Measurements from ENCODE around the gene NF1.

Gene NF1

DNA sequence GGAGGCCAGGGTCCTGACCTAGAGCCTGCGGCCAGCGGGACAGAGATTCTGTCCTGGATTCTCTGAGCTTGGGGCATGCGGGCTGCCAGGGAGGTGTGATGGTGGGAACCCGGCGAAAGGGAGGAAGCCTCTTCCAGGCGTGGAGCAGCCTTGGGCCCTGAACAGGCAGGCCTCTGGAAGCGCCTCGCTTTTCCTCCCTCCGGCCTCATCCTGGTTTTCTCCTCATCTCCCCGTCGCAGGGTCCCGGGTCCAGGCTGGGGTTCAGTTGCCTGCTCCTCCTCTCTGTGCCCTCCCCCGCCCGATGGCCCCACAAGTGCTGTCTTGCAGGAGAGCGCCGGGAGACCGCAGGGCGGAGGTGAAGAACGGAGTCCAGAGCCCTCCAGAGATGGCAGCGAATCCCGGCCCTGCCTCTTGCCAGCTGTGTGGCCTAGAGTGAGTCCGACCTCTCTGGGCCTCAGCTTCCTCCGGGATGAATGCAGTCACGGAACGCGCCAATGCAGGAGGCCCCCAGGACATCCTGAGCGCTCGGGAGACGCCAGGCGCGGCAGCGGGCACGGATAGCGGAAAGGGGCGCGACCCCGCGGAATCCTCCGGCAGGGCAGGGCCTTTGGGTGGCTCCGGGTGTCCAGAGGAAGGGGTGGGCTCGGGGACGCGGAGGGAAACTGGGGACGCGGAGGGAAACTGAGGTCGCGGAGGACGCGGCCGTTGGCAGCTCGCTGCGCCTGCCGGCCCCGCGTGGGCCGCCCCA lies 296.1 kb downstream of the NF1 start:
- no peak for DNase-seq

DNA sequence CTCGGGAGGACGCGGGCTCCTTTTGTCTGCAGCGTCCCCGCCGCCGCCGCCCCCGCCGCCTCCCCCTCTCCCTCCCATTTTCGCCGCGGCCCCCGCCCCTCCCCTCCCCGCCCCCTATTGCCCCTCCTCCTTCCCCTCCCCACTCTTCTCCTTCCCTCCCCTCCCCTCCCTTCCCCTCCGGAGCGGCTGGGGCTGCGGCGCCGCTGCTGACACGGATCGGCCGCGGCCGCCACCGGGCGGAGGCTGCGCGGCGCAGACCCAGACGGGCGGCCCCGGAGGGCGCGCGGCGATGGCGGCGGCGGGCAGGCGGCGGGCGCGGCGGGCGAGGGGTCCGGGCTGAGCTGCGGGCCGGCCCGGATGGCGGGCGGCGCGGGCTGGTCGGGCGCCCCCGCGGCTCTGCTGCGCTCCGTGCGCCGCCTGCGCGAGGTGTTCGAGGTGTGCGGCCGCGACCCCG lies 296.7 kb downstream of the NF1 start, which contains the start of gene RAB11FIP4:
Gene RAB11FIP4 (plus strand): TSS at position 180 of the 454 bp plus-strand sequence. CDS start 178 bp downstream, at position 358.
- DNase-seq, result no peak

DNA sequence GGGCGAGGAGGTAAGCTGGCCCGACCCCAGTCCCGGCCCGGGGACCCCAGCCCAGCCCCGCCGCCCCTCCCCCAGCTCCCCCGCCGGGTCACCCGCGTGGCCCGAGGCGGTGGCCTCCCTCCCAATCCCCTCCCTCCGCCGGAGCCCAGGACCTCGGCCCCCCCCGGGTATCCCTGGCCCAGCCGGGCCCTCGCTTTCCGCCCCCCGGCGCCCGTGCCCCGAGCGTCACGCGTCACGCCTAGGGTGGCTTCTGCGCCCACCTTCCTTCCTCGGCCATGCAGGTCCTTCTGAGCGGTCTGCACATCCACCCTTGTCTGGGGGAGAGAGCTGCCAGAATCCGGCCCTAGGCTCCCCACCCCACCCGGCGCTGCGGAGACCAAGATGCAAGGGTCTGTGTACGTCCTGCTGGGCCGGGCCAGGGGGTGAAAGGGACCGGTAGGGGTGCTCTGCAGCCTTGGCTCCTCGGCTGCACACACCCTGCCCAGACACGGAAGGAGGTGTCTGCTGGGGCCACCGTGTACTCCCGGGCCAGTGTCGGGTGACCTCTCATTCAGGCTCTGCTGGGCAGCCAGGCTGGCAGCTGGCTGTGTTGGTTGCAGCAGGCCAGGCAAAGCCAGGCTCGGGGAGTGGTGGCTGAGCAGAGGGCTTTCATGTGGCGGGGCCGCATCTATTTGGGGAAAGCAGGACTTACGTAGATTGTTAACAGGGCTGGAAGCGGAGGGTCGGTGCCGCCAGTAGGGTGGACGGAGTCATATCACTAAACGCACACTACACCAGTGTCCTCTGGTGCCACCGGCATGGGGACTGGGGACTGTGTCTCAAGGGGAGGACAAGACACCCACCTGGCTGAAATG lies 297.5 kb downstream of the NF1 start:
- DNase-seq, result no peak

DNA sequence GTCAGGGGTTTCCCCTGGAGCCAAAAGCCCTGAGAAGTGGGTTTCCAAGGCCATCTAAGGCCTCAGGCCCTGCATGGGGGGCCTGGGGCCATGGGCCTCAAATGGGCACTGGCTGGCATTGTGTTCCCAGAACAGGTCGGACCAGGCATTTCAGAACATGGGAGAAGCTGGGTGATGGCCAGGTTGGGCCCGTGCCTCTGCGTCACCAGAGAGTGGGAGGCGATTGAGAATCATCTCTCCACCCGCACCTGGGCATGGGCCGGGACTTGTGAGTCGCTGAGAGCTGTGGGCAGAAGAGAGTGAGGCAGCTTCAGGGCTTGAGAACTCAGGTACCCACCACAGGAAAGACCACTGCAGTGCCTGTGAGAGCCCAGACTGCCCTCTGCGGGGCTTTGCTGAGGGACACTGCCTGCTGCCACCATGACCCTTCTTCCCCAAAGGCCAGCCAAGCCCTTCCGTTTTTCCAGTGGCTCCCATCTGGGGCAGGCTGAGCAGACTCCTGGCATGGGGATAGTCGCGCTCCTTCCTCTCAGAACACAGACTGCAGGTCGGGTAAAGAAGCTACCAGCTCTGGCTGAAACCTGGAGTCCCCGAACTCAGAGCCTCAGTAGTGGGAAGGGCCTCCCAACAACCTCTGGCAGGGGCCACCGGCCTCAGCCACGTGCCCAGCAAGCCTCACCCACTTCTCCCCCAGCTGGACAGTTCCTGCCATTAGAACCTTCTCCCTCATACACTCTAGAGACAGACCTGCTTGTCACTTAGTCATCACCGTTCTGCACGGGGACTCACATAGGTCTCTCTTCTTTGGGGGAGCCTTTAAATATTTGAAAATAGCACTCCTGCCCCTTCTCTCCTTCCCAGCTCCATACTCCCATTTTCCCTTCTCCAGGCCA lies 298.3 kb downstream of the NF1 start:
- no peak for DNase-seq

DNA sequence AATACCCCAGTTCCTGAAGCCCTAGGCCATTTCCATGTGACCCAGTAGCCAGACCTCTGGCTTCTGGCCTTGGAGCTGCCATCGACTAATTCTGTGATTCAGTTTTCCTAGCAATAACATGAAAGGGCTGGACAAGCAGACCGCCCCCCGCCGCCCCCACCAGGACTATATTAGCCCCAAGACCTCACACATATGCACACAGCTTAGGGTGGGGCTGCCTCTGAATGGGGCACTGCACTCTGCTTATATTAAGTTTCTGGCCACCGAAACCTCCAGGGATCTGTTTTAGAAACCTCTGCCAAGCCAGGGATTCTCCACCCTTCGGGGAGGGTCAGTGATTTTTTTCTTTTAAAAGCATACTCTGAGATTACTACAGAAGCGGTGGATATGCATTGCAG lies 299.0 kb downstream of the NF1 start:
- DNase-seq, result no peak

DNA sequence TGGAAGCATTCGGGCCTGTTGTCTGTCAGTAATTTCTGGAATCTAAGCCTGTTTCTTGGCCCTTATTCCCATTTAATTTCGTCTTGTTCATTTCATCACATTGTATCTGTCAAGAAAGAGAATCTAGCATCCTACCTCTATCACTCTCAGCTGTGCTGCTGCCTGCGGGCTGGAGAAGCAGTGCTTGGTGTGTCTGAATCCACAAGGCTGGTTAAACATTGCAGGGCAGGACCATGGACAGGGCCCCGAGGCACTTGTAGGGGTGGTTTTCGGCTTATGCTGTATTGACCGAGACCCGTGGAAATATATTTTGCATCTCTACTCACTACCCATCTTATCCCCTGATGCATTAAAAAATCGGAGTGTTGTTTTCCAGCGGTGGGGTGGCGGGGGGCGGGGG lies 299.8 kb downstream of the NF1 start:
- no peak for DNase-seq

DNA sequence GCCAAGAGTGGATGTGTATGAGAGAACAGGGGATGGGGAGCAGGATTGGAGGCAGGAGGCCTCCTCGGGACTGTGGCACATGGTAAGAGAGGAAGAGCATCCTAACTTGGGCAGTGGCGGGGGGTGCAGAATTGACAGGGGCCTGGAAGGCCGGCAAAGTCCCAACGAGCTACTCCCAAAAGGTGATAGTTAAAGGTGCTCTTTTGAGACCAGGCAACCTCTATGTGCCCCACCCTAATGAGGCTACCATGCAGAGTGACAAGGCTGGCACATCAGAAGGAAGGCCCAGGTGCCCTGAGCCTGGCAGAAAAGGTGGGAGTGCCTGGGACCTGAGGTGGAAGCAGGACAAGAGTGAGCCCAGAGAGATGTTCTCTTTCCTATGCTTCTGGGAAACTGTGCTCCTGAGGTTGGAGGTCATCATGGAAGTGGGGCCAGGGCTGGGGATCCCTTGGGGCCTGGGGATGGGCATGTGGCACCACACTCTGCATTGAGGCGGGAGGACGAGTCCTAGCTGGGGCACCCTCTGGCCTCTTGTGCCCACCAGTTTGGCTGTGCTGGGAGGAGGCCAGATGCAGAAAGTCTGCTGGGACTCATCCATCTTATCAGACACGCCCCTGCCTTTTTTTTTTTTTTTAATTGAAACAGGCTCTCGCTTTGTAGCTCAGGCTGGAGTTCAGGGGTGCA lies 302.6 kb downstream of the NF1 start:
- DNase-seq, result no peak

DNA sequence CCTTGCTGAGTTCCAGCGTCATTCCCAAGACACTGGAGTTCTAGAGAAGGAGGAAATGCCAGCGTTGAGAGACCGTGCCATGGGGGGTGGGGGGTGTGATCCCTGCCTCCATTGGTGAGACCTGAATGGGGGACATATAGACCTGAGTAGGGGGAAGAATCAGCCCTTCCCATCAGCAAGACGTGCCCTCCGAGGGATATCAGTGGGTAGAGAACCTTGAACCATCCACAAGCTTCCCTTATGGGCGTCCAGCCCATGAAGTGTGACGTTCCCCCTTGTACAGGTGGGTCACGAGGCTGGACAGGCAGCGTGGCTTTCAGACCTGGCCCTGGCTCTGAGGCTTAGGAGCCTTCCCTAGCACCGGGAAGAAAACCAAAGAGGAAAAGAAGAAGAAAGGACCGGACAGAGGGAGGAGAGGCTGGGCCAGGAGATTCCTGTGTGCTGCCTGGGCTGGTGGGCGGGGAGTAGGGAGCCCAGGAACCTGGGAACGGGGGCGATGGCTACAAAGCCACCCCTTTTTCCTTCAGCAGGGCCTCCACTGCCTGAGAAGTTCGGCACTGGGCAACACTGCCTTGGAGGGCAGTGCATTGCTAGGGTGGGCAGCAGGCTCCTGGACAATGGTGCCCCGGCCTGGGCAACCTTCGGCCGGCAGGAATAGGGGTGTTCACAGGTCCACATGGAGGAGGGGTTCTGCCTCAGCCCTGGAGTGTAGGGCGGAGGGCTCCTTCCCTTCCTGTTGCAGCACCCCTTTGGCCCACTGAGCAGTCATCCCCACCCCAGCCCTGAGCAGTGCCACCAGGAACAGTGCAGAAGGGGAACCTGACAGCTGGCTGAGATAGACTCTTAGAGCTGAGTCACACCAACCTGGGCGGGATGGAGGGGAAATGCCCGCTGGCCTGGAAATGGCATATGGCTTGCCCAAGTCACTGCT lies 303.9 kb downstream of the NF1 start:
- DNase-seq, result no peak

DNA sequence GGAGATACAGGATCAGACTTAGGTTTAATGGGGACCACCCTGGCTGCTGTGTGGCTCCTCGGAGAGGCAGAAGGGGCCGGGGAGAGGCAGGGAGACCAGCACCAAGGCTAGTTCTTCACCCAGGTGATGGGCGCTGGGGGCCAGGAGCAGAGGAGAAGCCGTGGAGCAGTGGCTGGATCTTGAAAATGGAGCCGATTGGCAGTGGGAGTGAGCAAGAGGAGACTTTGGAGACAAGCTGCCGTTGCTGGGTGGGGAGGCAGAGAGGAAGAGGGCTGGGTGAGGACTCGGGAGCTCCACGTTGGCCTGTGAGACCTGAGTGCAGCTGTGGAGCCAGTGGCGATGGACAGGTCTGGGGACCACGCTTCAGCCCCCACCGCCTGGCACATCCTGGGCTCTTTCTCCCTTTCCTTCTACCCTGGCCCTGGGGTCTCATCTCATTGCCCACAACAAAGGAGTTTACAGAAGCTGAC lies 305.7 kb downstream of the NF1 start:
- no peak for DNase-seq

DNA sequence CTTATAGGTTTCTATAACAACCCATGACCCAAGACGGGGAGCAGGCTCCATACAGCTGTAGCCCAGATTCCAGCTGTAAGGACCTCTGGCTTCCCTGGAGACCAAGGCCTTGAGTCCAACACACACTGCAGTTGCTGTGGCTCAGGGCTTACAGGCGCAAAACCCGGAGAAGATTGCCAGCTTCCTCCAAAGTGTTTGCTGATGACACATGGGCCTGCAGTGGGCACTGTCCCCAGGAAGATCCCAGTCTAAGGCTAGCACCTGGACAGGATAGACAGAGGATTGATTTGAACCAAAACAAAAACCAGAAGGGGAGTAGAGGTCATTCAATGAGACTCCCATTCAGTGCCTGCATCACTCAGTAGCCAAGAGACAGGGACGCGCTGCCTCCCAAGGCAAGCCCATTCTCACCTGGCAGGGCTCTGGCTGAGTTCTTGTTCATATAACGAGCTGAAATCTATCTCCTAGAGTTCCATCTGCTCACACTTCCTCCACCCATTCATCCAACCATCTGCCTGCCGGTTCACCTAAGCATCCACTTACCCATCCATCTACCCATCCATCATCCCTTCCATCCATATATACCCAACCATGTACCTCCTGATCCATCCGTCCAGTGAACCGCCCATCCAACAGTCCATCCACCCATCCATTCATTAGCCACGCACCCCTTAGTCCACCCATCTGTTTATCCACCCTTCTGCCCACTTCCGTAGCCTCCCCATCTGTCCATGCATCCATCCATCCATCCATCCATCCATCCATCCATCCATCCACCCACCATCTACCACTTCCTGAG lies 306.9 kb downstream of the NF1 start:
- DNase-seq, result no peak

DNA sequence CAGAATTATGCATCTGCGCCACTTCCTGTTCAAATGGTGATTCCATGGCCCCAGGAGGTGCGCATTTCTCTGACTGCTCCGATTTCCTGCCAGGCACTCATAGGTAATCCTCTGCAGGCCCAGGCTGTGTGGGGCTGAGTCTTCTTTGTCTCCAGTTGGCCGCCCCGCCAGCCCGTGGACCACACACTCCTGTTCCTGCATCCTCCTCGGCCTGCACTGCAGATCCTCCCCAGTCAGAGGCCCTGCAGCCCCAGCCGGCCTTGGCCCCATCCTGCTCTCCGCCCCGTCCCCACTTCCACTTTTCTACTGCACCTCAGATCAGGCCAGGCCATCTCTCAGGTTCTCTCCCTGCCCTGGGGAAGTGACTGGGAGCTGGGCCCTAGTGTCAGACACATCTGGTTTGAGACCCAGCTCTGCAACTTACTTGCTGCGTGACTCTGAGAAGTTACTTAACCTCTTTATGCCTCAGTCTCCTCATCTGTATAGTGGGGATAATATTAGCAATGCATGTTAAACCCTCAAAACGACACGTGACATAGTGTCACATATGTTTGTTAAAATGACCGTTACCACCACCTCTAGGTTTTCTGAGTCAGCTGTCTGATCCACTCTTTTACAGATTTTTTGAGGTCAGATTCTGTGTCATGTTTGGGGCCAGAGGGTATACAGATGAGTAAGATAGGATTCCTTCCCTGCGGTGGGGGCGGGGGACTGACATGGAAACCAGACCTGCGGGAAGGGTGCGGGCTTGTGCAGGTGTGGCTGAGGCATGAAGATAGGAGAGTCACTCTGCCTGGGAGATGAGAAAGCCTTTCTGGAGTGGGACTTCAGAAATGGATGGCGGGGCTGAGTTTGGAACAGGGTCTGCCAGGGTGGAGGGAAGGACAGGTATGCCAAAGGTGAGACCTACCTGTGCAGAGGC lies 309.5 kb downstream of the NF1 start:
- DNase-seq, result no peak

DNA sequence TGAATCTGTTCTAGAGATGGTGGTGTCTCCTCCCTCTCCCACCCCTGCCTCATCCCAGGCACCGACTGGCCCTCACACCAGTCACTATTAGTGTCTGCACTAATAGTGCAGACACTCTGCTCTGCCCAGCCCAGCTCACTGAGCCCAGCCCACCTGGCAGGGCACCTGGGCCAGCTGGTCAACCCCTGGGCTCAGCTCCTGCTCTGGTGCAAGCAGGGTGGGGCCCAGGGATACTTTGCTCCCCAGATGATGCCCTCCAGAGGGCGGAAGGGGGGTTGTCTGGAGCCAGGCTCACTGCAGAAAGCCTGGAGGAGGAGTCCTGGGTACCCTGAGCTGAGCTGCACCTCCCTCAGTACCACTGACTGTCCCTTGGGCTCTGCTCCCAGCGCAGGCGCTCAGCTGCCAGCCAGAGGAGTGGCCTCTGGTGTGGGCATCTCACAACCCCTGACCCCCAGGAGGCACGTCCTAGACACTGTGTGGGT lies 311.2 kb downstream of the NF1 start:
- no peak for DNase-seq

DNA sequence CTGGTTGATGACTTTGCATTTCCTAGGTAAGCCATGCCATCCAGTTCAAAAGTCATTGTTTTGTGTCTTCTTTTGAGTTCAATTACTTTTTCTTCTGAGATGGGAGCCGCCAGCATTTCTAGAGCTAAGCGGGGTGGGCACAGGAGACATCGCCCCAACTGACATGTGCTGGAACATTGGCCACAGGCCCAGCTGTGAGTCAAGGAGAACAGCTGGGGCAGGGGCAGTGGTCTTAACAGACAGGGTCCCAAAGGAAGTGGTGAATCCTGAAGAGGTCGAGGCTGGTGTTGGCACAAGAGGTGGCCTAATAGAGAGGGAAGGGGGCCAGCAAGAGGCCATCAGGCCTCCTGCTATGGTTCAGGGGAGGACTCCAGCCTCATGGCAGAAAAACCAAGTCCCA lies 313.8 kb downstream of the NF1 start:
- DNase-seq, result peak; percentile 21

DNA sequence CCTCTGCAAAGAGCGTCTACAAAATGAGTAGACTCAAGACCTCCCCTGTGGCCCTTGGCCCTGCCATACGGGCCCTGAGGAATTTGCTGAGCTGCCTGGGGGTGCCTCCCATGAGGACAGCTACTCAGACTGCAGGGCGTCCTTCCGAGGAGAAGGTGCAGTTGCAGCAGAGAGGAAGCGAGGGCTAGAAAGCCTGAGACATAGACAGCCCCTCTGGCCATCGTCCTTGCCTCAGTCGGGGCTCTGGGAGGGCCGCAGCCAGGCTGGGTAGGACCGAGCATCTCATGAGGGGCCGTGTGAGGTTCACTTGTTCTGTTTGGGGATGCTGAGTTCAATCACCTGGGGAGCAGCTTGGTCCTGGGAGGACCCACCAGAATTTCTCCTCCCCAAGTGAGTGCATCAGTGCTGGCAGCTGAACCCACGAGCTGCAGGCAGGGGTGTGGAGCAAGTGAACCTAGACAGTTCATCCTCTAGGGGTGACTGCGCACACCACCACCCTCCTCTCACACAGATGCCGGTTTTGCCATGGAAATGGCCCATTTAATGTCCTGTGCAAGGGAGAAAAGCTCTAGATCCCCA lies 317.0 kb downstream of the NF1 start:
- DNase-seq, result peak; percentile 36

DNA sequence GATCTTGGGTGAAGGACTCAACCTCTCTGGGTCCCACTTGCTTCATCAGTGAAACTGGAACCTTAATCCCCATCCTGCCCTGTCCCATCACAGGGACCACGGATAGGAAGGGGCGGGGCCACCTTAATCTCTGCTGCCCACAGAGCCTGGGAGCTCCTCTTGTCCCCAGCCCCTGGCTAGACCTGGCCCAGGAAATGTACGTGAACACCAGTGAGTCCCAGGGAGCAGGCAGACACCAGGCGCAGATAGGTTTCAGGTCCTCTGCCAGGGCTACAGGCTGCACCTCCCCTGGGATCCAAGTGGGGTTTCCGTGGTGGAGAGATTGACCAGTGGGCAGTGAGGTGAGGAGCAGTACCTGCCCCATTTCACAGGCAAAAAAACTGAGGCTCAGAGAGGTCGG lies 317.7 kb downstream of the NF1 start:
- DNase-seq, result peak; percentile 58

DNA sequence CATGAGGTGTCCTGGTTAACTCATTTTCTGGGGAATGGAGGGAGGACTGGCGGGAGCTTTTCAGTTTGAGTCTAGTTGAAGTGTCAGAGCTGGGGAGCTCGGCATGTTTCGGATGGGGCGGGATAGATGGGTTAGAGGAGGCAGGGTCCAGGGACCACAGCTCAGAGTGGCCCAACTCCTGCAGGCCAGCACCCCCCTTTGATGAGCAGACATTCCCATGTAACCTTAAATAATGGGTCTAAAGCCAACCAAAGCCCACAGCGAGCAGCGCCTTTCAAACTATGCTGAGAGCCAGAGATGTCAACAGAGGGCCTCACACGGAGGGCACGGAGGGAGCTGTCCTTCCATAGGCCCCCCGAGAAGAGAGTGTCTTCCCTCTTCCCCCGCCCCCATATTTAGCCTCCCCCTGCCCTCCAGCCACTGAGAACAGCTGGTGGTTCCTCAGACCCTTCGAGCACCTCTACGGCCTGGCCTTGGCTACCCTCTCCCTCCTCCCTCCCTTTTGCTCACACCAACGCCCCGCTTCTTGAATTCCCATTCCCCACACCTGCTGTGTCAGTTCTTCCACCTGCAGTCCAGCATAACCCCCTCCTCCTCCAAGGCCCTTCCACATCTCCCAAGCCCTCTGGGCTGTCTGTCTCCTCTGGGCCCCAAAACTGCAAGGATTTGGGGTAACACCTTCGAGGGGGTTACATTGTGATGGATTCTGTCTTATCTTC lies 318.5 kb downstream of the NF1 start:
- peak; percentile 24 for DNase-seq

DNA sequence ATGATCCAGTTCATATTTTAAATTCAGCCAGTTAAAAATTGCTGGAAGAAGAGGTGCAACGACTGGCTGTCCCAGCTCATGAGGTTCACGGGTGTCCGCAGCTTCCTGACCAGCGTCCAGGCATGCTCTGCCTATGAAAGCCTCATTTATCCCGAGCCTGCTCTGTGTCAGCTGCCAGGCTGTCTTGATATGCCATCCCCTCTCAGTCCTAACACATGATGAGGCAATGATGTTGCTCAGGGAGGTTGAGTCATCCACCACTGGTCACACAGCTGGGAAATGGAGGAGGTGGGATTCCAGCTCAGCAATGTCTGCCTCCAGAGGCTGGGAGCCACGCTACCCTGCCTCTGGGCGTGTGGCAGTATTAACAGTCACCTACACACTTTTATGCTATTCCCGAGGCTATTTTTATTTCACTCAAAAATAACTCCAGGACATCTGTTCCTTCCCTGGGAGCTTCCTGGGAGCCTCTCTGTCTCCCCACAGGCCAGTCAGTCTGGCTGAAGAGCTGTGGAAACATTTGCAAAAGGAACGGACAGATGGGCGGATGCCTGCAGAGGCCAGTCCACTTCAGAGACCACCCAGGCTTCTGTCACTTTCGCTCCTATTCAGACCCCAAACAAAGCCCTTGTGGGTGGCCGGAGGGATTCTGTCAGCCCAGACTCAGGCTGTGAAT lies 319.2 kb downstream of the NF1 start:
- peak; percentile 22 for DNase-seq
